ENCODE measurements around the gene SPDYE4.

DNA sequence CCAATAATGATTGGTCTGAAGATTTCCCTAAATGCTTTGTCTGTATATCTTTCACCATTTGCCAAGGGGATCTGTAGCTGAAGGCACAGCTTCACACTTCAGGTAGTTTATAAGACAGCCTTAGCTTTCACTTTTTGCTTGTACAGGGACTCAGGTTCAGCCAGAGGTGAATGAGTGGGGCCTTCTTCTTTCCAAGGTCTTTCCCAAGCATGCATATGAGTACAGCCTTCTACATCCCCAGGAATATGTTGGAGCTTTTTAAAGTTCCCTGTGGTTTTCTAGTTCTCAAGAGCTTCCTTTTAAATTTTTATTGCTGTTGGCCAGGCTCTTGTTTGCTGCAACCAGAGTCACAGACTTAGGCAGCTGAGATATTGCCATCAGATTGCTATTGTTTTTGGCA, 17.9 kb upstream of the SPDYE4 start:
- TF ChIP-seq POLR2A (IDR thresholded peaks at IDR 0.05) (no peak), POLR2AphosphoS5 (IDR thresholded peaks at IDR 0.05) (no peak)
- TF ChIP-seq, protein P1, sequence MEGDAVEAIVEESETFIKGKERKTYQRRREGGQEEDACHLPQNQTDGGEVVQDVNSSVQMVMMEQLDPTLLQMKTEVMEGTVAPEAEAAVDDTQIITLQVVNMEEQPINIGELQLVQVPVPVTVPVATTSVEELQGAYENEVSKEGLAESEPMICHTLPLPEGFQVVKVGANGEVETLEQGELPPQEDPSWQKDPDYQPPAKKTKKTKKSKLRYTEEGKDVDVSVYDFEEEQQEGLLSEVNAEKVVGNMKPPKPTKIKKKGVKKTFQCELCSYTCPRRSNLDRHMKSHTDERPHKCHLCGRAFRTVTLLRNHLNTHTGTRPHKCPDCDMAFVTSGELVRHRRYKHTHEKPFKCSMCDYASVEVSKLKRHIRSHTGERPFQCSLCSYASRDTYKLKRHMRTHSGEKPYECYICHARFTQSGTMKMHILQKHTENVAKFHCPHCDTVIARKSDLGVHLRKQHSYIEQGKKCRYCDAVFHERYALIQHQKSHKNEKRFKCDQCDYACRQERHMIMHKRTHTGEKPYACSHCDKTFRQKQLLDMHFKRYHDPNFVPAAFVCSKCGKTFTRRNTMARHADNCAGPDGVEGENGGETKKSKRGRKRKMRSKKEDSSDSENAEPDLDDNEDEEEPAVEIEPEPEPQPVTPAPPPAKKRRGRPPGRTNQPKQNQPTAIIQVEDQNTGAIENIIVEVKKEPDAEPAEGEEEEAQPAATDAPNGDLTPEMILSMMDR (IDR thresholded peaks at IDR 0.05), result no peak
